ENCODE measurements around the gene ELOVL5. TPM values are rescaled to one million over a fixed set of nuclear protein-coding genes. Genes with fewer than 3 reads are reported as not detected.

The ELOVL5 gene
- total RNA-seq, 4 donors from 2014 or later = 5.6 to 7.2 (median 6.2) TPM

DNA sequence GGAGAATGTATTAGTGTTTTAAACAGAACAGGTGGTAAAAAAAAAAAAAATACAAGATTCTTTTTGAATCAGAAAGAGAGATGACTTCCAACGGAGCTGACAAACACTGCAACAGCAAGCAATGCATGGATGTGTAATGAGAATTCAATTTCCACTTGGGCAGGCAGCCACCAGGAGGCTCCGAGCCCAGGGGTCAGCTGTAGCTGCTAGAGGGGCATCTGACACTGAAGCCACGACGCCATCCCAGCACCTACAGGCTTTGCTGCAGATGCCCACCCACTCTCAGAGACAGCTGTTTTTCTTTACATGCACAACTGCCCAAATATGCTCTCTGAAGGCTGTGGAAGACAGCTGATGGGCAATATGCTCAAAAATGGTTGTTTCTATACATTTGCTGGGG lies 75.4 kb downstream of the ELOVL5 start:
- intact Hi-C loops (cut with DNase I; ENCODE audit: low total_unique reads) = no loop called here
- no peaks in the 10 kb centered on the region for H3K9me3 ChIP-seq
- no peak overlapping the region for H3K27ac ChIP-seq
- H3K4me3 ChIP-seq = no peak overlapping the region
- in situ Hi-C loops (cut with MboI; ENCODE audit: low sequenced_read_pairs in 4 of 4) = no loop called here
- H3K4me1 ChIP-seq = no peaks in the 10 kb centered on the region
- no peak for ATAC-seq
- TF ChIP-seq, protein P1, sequence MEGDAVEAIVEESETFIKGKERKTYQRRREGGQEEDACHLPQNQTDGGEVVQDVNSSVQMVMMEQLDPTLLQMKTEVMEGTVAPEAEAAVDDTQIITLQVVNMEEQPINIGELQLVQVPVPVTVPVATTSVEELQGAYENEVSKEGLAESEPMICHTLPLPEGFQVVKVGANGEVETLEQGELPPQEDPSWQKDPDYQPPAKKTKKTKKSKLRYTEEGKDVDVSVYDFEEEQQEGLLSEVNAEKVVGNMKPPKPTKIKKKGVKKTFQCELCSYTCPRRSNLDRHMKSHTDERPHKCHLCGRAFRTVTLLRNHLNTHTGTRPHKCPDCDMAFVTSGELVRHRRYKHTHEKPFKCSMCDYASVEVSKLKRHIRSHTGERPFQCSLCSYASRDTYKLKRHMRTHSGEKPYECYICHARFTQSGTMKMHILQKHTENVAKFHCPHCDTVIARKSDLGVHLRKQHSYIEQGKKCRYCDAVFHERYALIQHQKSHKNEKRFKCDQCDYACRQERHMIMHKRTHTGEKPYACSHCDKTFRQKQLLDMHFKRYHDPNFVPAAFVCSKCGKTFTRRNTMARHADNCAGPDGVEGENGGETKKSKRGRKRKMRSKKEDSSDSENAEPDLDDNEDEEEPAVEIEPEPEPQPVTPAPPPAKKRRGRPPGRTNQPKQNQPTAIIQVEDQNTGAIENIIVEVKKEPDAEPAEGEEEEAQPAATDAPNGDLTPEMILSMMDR (IDR thresholded peaks at IDR 0.05 in 4 of 5, conservative IDR thresholded peaks at IDR 0.05 in 1 of 5) = no peak
- no peak for TF ChIP-seq POLR2A (IDR thresholded peaks at IDR 0.05)
- no peaks in the 10 kb centered on the region for H3K27me3 ChIP-seq
- no peaks in the 10 kb centered on the region for H3K36me3 ChIP-seq
- no peak for DNase-seq

DNA sequence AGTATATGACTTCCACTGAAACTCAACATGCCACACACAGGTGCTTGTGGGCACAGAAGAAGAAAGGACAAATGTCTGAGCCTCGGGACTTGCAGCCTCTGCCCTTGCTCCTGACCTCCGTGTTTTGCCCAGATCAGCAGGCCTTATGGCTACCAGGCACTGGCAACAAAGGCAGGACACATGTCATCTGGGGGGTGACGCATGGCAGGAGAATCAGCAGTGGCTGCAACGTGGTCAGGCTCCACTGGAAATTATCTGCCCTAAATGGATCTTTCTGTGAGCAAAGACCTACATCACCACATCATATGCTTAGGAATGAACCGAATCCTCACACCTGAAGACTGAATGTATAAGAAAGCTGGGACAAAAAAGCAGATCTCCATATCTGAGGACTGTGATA lies 78.9 kb downstream of the ELOVL5 start:
- intact Hi-C loops (cut with DNase I; ENCODE audit: low total_unique reads) = no loop called here
- in situ Hi-C loops (cut with MboI; ENCODE audit: low sequenced_read_pairs in 4 of 4) = no loop called here
- no peak overlapping the region for H3K4me3 ChIP-seq
- H3K27ac ChIP-seq = no peak overlapping the region
- no peaks in the 10 kb centered on the region for H3K36me3 ChIP-seq
- no peaks in the 10 kb centered on the region for H3K27me3 ChIP-seq
- H3K4me1 ChIP-seq = no peaks in the 10 kb centered on the region
- DNase-seq (no peak), ATAC-seq (no peak)
- TF ChIP-seq, protein P1 (IDR thresholded peaks at IDR 0.05 in 4 of 5, conservative IDR thresholded peaks at IDR 0.05 in 1 of 5) = no peak
- TF ChIP-seq POLR2A (IDR thresholded peaks at IDR 0.05) = no peak
- H3K9me3 ChIP-seq = no peaks in the 10 kb centered on the region

DNA sequence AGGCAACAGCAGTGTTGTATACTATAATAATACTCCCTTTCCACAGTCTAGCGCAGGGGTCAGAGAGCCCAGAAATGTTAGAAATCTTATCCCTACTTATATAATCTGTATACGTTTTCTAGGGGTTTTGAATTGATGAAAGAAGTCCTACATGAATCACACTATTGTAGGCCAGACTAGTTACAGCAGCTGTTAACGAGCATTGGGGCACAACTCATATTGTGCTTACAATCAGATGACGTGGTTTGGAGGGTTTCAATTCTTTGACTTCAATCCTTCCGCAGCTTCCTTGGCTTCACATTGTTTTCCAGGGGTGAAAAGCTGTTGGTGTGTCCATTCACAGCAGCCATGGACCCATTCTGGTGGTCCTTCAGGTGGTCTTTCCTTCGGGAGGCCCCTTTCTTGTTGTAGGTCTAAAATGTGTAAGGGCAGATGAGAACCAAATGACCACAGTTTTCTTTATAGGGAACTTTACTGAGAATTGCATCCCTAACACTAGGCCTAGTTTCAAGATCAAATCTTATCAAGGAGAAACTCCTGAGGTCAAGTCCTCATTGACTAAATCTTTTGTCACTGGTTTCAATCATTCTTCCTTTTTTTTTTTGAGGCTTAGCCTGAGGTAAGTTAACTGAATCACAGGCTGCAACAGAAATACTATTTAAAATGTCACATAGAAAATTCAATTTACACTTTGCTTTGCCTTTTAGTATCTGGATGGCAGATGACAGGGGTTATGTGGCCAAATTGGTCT lies 79.7 kb downstream of the ELOVL5 start:
- no peaks in the 10 kb centered on the region for H3K27me3 ChIP-seq
- H3K27ac ChIP-seq = no peak overlapping the region
- intact Hi-C loops (cut with DNase I; ENCODE audit: low total_unique reads) (no loop called here), in situ Hi-C loops (cut with MboI; ENCODE audit: low sequenced_read_pairs in 4 of 4) (no loop called here)
- no peaks in the 10 kb centered on the region for H3K9me3 ChIP-seq
- no peak for DNase-seq
- ATAC-seq = no peak
- no peak for TF ChIP-seq POLR2A (IDR thresholded peaks at IDR 0.05)
- TF ChIP-seq, protein P1 (IDR thresholded peaks at IDR 0.05 in 4 of 5, conservative IDR thresholded peaks at IDR 0.05 in 1 of 5) = no peak
- H3K4me1 ChIP-seq = no peaks in the 10 kb centered on the region
- H3K4me3 ChIP-seq = no peak overlapping the region
- H3K36me3 ChIP-seq = no peaks in the 10 kb centered on the region

DNA sequence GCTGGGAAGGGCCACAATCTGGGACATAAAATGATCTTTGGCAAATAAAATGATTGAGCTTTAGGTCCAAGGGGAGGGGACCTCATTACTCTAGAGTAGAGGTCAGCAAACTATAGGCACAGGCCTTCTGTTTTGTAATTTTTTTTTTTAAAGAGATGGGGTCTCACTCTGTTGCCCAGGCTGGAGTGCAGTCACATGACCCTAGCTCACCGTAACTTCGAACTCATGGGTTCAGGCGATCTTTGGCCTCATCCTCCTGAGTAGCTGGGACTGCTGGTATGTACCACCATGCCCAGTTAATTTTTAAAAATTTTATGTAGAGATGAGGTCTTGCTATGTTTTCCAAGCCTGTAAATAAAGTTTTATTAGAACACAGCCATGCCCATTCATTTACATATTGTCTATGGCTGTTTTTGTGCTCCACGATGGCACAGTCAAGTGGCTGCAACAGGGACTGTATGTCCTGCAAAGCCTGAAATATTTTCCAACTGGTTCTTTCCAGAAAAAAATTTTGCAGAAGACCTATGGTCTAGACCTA lies 82.1 kb downstream of the ELOVL5 start:
- in situ Hi-C loops (cut with MboI; ENCODE audit: low sequenced_read_pairs in 4 of 4) = no loop called here
- Histone ChIP-seq H3K36me3 (no peaks in the 10 kb centered on the region), H3K27ac (no peak overlapping the region), H3K27me3 (no peaks in the 10 kb centered on the region), H3K9me3 (no peaks in the 10 kb centered on the region), H3K4me3 (no peak overlapping the region), H3K4me1 (no peaks in the 10 kb centered on the region)
- ATAC-seq (no peak), DNase-seq (no peak)
- intact Hi-C loops (cut with DNase I; ENCODE audit: low total_unique reads) = no loop called here
- no peak for TF ChIP-seq POLR2A (IDR thresholded peaks at IDR 0.05)
- TF ChIP-seq, protein P1 (IDR thresholded peaks at IDR 0.05 in 4 of 5, conservative IDR thresholded peaks at IDR 0.05 in 1 of 5) = no peak

Measured in gastrocnemius medialis (tissue), 4 donors.